Measurements from ENCODE around the gene HLCS.

HLCS gene

GRCh38 chr21:36745459-36745858, 221.0 kb downstream of the HLCS start:
- DNase-seq (ENCODE audit: low spot score), result no peak

- peak; percentile 49 for DNase-seq (ENCODE audit: low spot score)
Observed at GRCh38 chr21:36744560-36745231, 221.8 kb downstream of the HLCS start.

GRCh38 chr21:36744190-36744559, 222.3 kb downstream of the HLCS start:
- no peak for DNase-seq (ENCODE audit: low spot score)

GRCh38 chr21:36743446-36743845, 223.0 kb downstream of the HLCS start:
- no peak for DNase-seq (ENCODE audit: low spot score)

GRCh38 chr21:36743008-36743407, 223.5 kb downstream of the HLCS start:
- no peak for DNase-seq (ENCODE audit: low spot score)

GRCh38 chr21:36741506-36741905, 225.0 kb downstream of the HLCS start:
- DNase-seq (ENCODE audit: low spot score), result no peak

GRCh38 chr21:36738489-36739126, 227.9 kb downstream of the HLCS start:
- DNase-seq (ENCODE audit: low spot score), result no peak

- no peak for DNase-seq (ENCODE audit: low spot score)
Observed at GRCh38 chr21:36735724-36736320, 230.6 kb downstream of the HLCS start.

GRCh38 chr21:36735201-36735515, 231.3 kb downstream of the HLCS start:
- no peak for DNase-seq (ENCODE audit: low spot score)

GRCh38 chr21:36734367-36735200, 231.9 kb downstream of the HLCS start:
- DNase-seq (ENCODE audit: low spot score), result no peak

GRCh38 chr21:36733857-36734256, 232.6 kb downstream of the HLCS start:
- DNase-seq (ENCODE audit: low spot score), result no peak

GRCh38 chr21:36732761-36733160, 233.7 kb downstream of the HLCS start:
- no peak for DNase-seq (ENCODE audit: low spot score)

- DNase-seq (ENCODE audit: low spot score), result no peak
Observed at GRCh38 chr21:36732217-36732616, 234.3 kb downstream of the HLCS start.

- no peak for DNase-seq (ENCODE audit: low spot score)
Observed at GRCh38 chr21:36730291-36731281, 235.9 kb downstream of the HLCS start.

- DNase-seq (ENCODE audit: low spot score), result no peak
Observed at GRCh38 chr21:36729310-36729970, 237.0 kb downstream of the HLCS start.

- no peak for DNase-seq (ENCODE audit: low spot score)
Observed at GRCh38 chr21:36728371-36729111, 237.9 kb downstream of the HLCS start.

GRCh38 chr21:36727866-36728265, 238.6 kb downstream of the HLCS start:
- no peak for DNase-seq (ENCODE audit: low spot score)

- no peak for DNase-seq (ENCODE audit: low spot score)
Observed at GRCh38 chr21:36725793-36726386, 240.6 kb downstream of the HLCS start.

GRCh38 chr21:36724660-36725059, 241.8 kb downstream of the HLCS start:
- no peak for DNase-seq (ENCODE audit: low spot score)

- no peak for DNase-seq (ENCODE audit: low spot score)
Observed at GRCh38 chr21:36723371-36723881, 243.0 kb downstream of the HLCS start.

Measured in hepatic stellate cell (primary cell).